GM19035 (cell line): Measurements from ENCODE around the gene TRAPPC2L.

Experiments used
- ATAC-seq: cut with Tn5 transposase; IDR thresholded peaks from one replicate; pipeline ENCODE4 v1.9.1; 2021; ENCODE audit not compliant: unreplicated experiment

The TRAPPC2L gene, protein sequence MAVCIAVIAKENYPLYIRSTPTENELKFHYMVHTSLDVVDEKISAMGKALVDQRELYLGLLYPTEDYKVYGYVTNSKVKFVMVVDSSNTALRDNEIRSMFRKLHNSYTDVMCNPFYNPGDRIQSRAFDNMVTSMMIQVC

DNA sequence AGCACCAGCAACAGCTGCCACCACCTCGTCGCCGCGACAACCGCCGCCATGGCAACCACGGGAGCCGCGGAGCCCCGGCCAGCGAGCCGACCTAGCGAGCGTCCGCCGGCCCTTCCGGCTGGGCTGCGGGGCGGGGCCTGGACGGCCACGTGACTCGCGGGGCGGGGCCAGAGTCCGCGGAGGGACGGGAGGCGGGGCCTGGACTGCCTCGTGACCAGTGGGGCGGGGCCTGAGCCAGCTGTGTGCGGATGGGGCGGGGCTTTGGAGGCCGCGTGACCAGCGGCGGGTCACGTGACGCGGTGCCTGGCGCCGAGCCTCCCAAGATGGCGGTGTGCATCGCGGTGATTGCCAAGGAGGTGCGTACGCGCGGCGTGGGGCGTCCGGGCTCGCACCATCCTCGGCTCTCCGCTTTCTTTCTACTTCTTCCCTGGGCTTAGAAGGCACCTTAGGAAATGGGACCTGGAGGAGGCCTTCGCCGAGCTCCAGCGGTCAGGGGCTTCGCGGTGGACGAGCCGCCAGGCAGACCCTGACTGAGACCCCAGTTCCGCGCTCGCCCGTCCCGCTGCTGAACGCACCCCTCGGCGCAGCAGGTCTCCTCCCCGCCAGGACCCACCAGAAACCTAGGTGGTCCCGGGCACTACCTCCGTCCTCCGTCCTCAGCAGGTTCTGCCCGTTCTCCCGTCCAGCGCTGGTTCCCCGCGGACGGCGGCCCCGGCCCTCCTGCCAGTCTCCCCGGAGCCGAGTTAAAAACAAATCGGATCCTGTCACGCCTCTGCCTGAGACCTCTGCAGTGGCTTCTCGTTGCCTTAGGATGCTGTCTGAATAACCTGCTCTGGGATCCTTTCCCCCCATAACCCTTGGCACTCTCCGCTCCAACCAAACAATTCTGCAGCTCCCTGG lies at the start of gene TRAPPC2L, which contains the start of gene GALNS:
Gene TRAPPC2L, plus strand, starts transcription at position 300 of the 900 bp plus-strand sequence. Its CDS starts 24 bp downstream, at position 324.
Gene GALNS, minus strand, starts transcription at position 120 of the 900 bp plus-strand sequence. Its CDS starts 70 bp downstream, at position 50.
- peak; percentile 86 for ATAC-seq

DNA sequence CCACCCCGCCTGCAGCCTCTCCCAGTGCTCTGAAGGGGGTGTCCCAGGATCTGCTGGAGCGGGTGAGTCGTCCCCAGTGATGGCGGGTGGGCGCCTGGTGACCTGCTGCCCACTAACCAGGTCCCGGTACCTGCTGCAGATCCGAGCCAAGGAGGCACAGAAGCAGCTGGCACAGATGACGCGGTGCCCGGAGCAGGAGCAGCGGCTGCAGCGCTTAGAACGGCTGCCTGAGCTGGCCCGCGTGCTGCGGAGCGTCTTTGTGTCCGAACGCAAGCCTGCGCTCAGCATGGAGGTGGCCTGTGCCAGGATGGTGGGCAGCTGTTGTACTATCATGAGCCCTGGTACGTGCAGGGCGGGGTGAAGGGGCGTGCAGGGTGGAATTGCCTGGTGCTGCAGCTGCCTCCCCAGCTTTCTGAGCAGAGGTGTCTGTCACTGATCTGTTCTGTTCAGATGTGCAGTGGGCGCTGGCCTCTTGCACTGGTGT lies 49.7 kb upstream of the TRAPPC2L start:
- ATAC-seq, result no peak

DNA sequence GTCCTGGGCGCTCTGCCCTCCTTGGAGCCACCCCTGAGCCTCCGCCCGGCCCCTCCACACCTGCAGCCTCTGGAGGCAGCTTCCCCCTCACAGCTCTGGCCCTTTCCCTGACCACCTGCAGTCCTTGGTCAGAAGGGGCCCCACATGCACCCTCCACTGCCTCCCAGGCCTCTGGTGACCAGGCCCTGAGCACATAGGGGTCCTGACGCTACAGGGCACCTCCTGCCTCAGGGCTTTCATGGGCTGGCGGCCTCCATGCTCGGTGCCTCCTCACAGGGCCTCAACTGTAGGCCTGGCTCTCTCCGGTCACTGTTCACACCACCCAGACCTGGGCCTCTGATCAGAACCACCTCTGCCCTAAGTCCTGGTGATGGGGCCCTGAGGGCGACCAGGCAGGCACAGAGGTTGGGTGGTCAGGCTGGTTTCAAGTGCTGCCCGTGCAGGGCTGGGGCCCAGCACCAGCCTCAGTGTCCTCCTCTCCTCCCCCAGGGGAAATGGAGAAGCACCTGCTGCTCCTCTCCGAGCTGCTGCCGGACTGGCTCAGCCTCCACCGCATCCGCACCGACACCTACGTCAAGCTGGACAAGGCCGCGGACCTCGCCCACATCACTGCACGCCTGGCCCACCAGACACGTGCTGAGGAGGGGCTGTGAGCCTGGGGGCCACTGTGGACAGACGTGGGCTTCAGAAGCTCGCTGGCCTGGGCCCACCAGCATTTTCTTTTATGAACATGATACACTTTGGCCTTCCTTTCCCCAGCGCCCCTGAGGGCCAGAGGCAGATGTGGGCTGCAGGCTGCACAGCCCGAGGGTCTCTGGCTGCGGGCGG lies 49.1 kb upstream of the TRAPPC2L start:
- no peak for ATAC-seq

DNA sequence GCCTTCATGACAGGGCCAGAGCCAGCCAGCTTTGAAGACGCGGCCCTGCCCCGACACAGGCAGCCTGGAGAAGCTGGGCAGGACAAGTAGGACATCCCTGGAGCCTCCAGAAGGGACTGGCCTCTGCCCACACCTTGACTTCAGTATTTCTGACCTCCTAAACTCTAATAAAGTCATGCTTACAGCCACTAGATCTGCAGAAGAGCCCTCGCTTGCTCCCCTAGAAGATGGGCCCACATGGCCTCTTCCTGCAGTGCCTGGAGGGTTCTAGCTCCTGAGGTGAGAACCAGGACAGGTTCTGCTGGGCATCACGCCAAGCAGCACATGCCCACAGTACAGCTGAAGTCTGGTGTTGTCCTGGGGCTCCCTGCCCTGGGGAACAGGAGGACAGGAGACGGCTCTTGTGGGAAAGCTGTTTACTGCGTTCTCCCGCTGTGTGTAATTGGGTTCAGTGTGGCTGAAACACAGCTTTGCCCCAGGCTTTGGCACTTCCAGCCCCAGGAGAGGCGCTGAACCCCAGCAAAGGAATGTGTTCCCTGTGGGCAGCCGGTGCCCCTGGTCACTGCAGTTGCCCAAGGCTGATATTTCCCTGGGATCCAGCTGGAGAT lies 47.8 kb upstream of the TRAPPC2L start:
- no peak for ATAC-seq

DNA sequence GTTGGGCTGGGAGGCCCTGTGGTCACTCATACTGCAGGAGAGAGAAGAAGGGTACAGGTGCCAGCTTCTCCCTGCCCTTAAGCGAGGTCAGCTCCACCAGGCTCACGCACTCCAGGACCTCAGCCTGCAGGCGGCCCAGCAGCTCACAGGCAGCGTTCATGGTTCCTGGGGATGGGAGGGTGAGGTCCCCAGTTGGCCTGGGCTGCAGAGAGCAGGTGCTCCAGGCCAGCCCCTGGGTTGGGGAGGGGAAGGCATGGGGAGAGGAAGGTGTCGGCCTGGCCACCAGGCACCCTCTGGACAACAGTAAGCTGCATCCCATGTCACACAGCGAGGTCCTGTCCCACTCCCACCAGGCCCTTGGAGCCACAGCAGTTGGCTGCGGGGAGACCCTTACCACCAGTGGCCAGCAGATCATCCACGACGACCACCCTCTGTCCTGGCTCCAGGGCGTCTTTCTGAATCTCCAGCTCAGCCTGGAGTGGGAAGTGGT lies 47.2 kb upstream of the TRAPPC2L start:
- no peak for ATAC-seq

DNA sequence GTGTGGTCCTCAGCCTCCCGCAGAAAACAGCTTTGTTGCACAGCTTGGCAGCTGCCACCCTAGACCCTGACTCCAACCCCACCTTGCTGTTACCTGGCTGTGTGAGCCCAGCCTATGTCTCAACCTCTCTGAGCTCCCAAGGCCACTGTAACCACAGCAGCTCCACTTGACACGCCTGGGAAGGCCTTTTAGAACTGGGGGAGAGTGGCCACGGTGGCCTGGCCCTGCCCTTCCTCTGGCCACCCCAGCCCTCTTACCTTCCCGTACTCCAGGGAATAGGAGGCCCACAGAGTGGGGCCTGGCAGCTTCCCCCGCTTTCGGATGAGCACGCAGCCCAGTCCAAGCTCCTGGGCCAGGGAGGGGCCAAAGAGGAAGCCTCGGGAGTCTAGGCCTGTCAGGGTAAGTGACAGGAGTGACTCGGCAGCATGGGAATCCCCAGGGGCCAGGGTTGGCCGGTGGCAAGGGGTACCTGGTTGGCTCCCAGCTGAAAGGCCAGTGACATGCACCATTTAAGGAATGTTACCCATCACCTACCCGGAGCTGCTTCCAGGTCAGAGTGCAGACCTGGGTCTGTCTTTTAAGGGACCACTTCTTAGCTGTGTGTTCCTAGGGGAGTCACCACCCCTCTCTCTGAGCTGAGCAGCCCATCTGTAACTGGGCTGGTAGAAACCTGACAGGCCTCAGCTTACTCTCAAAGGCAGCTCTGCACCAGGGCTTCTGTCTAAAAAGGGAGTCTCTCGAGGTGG lies 46.6 kb upstream of the TRAPPC2L start:
- no peak for ATAC-seq

DNA sequence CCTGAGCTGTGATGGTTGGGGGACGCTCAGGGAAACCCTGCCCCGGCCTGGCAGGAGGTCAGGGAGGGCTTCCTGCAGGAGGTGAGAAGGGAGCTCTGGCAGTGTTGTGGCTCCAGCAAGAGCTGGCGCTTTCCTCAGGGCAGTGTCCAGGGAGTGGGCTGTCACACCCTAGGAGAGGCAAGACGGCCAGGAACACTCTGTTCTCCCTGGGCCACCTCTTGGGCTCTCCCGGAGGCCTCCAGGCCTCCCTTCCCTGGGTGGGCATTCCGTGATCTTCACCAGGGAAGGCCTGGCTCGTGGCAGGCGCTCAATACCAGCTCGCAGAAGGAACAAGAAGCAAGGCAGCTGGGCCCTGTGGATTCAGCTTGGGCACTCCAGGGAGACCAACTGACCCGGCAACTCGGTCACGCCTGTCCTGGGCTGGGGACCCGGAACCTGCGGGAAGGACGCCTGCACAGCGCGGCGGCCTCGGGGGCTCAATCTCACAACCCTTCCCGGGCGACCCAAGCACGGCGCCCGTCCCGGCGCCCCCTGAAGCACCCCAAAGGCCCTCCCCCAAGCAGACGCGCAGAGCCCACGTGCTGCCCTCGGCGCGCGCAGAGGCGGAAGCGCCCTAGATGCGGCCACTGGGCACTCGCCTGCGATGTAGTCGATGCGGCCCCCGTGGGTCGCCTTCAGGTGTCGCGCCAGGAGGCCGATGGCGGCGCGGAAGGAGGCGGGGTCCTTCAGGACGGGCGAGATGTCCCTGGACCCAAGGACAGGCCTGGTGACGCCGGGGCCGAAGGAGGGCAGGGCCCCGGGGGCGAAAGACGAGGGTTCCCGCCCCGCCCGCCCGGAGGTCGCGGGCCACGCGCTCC lies 45.8 kb upstream of the TRAPPC2L start:
- peak; percentile 50 for ATAC-seq

DNA sequence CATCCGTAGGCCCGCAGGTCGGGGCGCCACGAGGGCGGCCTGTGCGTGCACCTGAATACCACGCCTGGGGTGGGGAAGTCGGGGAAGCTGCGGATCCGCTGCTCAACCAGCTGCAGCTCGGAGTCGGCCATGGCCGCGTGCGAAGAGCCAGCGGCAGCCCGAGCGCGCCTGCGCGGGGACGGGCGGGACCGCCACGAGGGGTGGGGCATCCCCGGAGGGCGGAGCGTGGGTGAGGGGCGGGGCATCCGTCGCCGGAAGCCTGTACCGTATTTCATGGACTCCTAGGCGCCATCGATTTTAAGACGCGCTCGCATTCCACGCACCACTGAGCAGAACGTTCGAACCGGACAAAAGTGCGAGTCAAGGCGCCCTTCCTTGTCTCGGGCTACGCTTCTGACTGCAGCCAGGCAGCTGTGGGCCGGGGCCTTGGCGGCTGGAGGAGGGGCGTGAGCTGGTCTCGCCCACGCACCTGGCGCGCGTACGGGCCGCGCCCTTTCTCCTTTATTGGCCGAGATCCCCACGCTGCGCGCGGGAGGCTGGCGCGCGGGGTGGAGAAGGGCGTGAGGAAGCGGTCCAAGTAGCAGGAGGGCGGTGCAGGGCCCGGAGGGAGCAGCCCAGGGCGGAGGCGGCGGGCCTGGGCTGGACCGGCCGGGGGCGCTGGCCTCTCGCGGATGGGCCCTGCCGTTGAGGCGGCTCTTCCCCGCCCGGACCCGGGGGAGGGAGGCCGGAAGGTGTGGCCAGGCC lies 45.0 kb upstream of the TRAPPC2L start, which contains the start of gene APRT:
Gene APRT, minus strand, starts transcription at position 160 of the 744 bp plus-strand sequence. Its CDS starts 29 bp downstream, at position 131.
- ATAC-seq, result peak; percentile 67

DNA sequence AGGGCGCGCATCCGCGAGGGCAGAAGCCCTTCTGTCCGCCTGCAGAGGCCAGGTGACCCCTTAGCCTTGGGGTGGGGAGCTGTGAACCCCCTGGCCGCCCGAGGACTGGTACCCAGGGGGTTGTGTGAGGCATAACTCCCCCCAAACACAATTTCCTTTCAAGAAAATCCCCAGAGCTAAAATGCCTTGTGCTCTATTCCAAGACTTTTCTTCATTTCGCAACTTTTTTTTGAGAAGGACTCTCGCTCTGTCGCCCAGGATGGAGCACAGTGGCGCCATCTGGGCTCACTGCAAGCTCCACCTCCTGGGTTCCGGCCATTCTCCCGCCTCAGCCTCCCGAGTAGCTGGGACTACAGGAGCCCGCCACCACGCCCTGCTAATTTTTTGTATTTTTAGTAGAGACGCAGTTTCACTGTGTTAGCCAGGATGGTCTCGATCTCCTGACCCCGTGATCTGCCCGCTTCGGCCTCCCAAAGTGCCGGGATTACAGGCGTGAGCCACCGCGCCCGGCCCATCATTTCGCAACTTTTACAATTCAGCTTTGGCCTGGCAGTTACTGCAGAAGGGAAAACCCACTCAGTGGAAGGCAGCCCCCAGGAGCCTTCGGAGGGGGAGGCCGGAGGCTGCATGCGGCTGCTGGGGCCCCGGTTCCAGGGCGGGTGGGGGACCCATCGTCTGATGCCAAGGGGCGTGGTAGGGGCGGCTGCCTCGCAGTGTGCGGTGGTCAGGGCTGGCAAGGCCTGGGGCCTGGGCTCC lies 44.2 kb upstream of the TRAPPC2L start:
- no peak for ATAC-seq

DNA sequence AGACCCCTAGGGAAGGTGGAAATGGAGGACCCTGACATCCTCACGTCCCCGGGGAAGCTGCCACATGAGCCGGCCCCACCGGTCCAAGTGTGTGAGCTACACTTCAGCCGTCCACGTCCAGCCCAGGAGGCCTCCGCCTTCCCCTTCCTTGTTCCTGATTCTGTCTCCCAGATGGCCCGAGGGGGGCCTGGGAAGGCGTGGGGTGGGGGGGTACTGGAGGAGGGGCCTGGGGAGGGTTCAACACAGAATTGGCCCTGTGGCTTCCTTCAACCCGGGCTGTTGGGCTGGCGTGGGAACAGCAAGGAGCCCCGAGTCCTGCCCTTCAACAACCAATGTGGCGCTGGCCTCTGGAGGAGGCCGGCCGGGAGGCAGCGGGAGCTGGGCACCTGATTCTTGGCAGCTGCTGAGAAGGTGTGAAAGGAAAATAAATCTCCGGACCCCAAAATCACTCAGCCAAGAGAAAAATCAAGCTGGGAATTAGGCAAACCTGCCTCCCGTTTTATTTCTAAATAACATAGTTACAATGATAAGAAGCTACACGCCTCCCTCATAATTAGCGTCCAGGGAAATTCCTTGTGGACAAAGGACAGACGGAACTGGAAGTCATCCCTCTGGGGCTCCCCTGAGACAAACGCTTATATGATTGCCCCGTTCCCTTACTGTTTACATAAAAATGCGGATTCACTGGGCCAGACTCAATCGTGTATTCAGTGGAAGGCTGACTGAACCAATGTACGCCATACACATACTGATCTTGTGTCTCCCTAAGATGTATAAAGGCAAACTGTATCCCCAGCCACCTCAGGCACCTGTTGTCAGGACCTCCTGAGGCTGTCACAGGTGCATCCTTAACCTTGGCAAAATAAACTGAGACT lies 43.4 kb upstream of the TRAPPC2L start:
- ATAC-seq, result no peak

DNA sequence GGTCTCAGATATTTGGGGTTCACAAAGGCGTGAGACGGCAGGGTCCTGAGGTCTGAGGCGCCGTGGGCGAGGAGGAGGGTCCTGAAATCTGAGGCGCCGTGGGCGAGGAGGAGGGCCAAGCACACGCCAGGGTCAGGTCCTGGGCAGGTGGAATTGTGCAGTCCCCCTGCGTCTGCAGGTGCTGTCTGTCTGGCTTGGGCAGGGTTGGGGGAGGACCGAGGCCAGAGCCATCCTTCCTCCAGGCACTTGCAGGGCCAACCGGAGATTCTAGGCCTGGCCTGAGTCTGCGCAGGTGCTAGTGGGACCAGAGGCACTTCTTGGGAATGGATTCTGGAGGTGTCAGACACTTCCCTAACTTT lies 42.8 kb upstream of the TRAPPC2L start:
- ATAC-seq, result no peak

DNA sequence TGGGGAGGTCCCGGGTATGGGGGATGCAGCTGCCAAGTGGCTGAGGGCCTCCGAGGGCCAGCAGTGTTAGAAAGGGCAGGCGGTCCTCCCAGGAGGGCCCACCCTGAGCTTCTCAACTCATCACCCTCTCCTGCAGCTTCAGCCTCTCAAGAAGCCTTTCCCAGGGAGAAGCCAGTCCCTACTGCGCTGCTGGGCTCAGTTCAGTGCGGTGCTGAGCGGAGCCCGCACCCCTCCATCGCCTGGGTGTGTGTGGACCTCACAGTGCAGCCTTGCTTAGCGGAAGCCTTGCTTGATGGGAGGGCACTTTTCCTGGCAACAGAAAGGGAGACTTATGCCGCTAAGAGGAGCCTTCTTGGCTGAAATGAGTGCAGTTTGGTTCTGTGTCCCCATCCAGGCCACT lies 41.7 kb upstream of the TRAPPC2L start:
- no peak for ATAC-seq

DNA sequence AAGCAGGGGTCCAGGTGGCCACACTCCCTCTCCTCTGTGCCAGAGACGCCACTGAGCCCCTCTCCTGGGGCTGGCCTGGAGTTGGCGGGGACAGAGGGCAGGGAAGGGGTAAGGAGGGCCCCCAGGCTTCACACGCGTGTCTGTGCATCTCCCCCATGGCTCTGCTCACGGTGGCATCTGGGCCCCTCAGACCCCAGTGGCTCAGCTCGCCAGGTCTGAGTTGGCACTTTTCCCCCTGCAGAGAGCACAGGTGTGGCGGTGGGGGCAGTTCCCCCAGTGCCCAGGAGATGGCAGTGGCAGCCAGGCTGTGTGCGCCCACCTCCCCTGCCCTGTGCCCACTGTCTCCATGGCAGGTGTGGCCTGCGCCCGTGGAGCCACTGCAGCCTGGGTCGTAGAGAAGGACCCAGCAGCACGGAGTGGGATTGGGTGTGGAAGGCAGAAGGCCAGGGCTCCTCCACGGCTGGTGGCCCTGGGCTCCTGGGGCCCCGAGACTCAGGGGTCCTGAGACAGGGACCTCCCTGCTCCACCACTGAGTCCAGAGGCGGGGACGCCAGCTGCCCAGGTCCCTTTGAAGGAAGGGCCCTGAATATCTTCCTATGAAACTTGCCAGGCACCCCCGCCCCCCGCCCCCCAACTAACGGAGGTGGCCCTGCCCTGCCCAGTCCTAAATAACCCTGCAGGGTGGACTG lies 40.9 kb upstream of the TRAPPC2L start:
- ATAC-seq, result no peak

DNA sequence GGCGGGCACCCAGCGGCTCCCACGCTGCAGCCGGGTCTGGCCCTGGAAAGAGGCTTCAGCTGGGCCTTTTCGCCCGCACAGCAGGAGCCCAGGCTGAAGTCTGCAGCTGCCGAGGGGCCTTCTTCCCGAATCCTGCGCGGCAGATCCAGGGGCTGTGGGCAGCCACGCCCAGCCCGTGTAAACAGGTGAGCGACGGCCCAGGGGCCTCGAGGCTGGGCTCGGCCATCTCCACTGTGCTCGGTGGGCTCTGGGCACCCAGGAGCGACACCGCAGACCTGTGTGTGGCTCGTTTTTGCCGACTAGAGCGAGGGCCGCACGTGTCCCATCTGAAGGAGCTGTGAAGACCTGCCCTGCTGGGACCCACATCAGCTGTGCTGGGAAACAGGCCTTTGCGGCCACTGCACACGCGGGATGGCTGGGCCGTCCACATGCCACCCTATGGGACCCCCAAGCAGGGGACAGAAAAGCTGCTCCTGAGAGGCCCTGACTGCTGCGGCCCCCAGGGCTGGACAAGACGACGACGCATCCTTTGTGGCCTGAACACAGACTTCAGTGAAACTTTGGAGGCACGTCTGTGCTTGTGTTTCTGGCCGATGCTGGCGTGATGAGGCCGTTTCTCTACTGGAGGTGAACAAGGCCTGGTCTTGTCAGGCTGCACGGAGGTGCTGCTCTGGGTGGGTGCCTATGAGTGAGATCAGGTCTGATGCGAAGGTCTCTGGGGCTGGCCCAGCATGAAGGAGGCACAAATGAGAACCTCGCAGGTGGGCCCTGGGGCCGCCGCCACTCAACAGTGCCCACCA lies 40.0 kb upstream of the TRAPPC2L start:
- no peak for ATAC-seq
